Left colon (tissue), 2 donors: ENCODE data around the gene MAP2K7. TPM values are rescaled to one million over a fixed set of nuclear protein-coding genes. Genes with fewer than 3 reads are reported as not detected.
A peak's percentile ranks its signal among the peaks of the same experiment; 100 is the strongest.
"Not testable (repeated sequence)": the region's sequence is repeated elsewhere in the genome, so short reads cannot be mapped to it uniquely, and the experiment has no call there.

Experiments used
- ATAC-seq: fragments of 200-7000 bp; cut with Tn5 transposase; one replicate; pipeline ENCODE4 v1.9.1; 2020; ENCODE audit warnings: mild to moderate bottlenecking, moderate library complexity
- DNase-seq, 2 donors: peaks; one replicate each; pipeline ENCODE4 v3.0.0-alpha.2; 2020
- intact Hi-C, 2 donors: fragments of 100-400 bp; cut with DNase I in 1 of 2; cut with micrococcal nuclease in 1 of 2; formaldehyde crosslinking; loops; one replicate each; pipeline versions ENCODE4 v1.11.2 to v1.14.0; 2022; cut with DNase I, micrococcal nuclease
- total RNA-seq, 2 donors: library from RNA; stranded (reverse); fragmentation: NEBNext Ultra II Directional; extraction: Animal tissue kit (Norgen Biotek cat#: 25700); gene quantifications; one replicate each; pipeline ENCODE4 v1.2.1, GENCODE V29; 2021
- donor health status: DM: no; HTN: no; CAD: no.
- donor health status: DM: yes; HTN: yes; CAD: no.

MAP2K7 gene
- total RNA-seq, 2 donors from 2014 or later, result 27.0 to 29.2 TPM

GRCh38 chr19:7915250-7916102 lies 11.8 kb downstream of the MAP2K7 start:
- intact Hi-C loops, result no loop called here
- ATAC-seq (no peak), DNase-seq (peak in 1 of 2 donors; percentile 18)

- ATAC-seq, result no peak
- peak; percentile 34 to 55 for DNase-seq
- intact Hi-C loops, result no loop called here
Observed at GRCh38 chr19:7916103-7916954, 12.7 kb downstream of the MAP2K7 start.

GRCh38 chr19:7916955-7917266 lies 13.2 kb downstream of the MAP2K7 start:
- intact Hi-C loops, result no loop called here
- peak in 1 of 2 donors; percentile 26 for DNase-seq

GRCh38 chr19:7917267-7918061 lies 13.8 kb downstream of the MAP2K7 start:
- peak; percentile 14 for ATAC-seq
- intact Hi-C loops, result no loop called here
- DNase-seq, result peak; percentile 50 to 72

More at GRCh38 chr19:7916955-7917266, 13.2 kb downstream of the MAP2K7 start:
- ATAC-seq, result no peak

- ATAC-seq, intact Hi-C loops, DNase-seq: not testable (repeated sequence)
Observed at GRCh38 chr19:7918062-7918614, 14.5 kb downstream of the MAP2K7 start.

GRCh38 chr19:7918615-7919421 lies 15.1 kb downstream of the MAP2K7 start:
- intact Hi-C loops, result no loop called here
- ATAC-seq (no peak), DNase-seq (peak in 1 of 2 donors; percentile 45)

GRCh38 chr19:7919610-7920518 lies 16.2 kb downstream of the MAP2K7 start, which contains the start of gene SNAPC2:
TSS of gene SNAPC2 (plus strand) at chr19:7920338. CDS start at chr19:7920367, 29 bp downstream.
- DNase-seq (peak; percentile 97 to 99), ATAC-seq (peak; percentile 62)
- intact Hi-C loops, result no loop called here

GRCh38 chr19:7920519-7921301 lies 17.0 kb downstream of the MAP2K7 start:
- peak; percentile 73 for ATAC-seq
- intact Hi-C loops, result no loop called here
- DNase-seq, result peak; percentile 99 to 100

- DNase-seq (peak in 1 of 2 donors; percentile 38), ATAC-seq (no peak)
- intact Hi-C loops, result no loop called here
Observed at GRCh38 chr19:7921302-7921966, 17.8 kb downstream of the MAP2K7 start.

- intact Hi-C loops, result no loop called here
- peak in 1 of 2 donors; percentile 41 for DNase-seq
- ATAC-seq, result no peak
Observed at GRCh38 chr19:7921967-7922835, 18.5 kb downstream of the MAP2K7 start.

- DNase-seq (no peak), ATAC-seq (no peak)
- intact Hi-C loops, result no loop called here
Observed at GRCh38 chr19:7922836-7923195, 19.1 kb downstream of the MAP2K7 start.

GRCh38 chr19:7923295-7924191 lies 19.9 kb downstream of the MAP2K7 start:
- DNase-seq, result peak in 1 of 2 donors; percentile 62
- ATAC-seq, result no peak
- intact Hi-C loops, result no loop called here

GRCh38 chr19:7924241-7924640 lies 20.6 kb downstream of the MAP2K7 start:
- intact Hi-C loops, result no loop called here
- ATAC-seq, result no peak

More at GRCh38 chr19:7924241-7924640, 20.6 kb downstream of the MAP2K7 start:
- peak in 1 of 2 donors; percentile 24 for DNase-seq
